Ureter (tissue), 1 donor: ENCODE measurements around the gene SDR42E2. TPM values are rescaled to one million over a fixed set of nuclear protein-coding genes. Genes with fewer than 3 reads are reported as not detected.
"Not testable (repeated sequence)": the region's sequence is repeated elsewhere in the genome, so short reads cannot be mapped to it uniquely, and the experiment has no call there.

Experiments
- DNase-seq: peaks from one replicate; pipeline ENCODE4 v3.0.0-alpha.2; 2020; ENCODE audit warnings: low spot score
- total RNA-seq: library from RNA; stranded (reverse); gene quantifications from one replicate; pipeline ENCODE4 v1.2.4, GENCODE V29; 2023
- donor health status: DM: yes; HTN: yes; CAD: no.

Gene SDR42E2
- total RNA-seq, 1 donor from 2014 or later: 0.18 TPM

GRCh38 chr16:22161401-22161800 lies 905 bp upstream of the SDR42E2 start:
- DNase-seq: no peak

GRCh38 chr16:22162656-22163009 lies 327 bp downstream of the SDR42E2 start:
- DNase-seq: no peak

GRCh38 chr16:22163806-22164205 lies 1.5 kb downstream of the SDR42E2 start:
- DNase-seq: no peak

GRCh38 chr16:22164482-22164881 lies 2.2 kb downstream of the SDR42E2 start:
- no peak for DNase-seq

- DNase-seq: no peak
Measured at GRCh38 chr16:22165508-22166285, 3.4 kb downstream of the SDR42E2 start.

GRCh38 chr16:22171953-22172352 lies 9.6 kb downstream of the SDR42E2 start:
- no peak for DNase-seq

- not testable (repeated sequence) for DNase-seq
Measured at GRCh38 chr16:22172642-22173041, 10.3 kb downstream of the SDR42E2 start.

GRCh38 chr16:22174642-22175041 lies 12.3 kb downstream of the SDR42E2 start:
- no peak for DNase-seq

GRCh38 chr16:22177968-22178930 lies 15.9 kb downstream of the SDR42E2 start:
- DNase-seq: no peak

GRCh38 chr16:22181426-22181825 lies 19.1 kb downstream of the SDR42E2 start:
- DNase-seq: no peak

- no peak for DNase-seq
Measured at GRCh38 chr16:22181843-22182242, 19.5 kb downstream of the SDR42E2 start.

- no peak for DNase-seq
Measured at GRCh38 chr16:22183335-22183734, 21.0 kb downstream of the SDR42E2 start.

- no peak for DNase-seq
Measured at GRCh38 chr16:22183901-22184614, 21.8 kb downstream of the SDR42E2 start.

GRCh38 chr16:22184615-22184968 lies 22.3 kb downstream of the SDR42E2 start:
- no peak for DNase-seq

GRCh38 chr16:22186517-22186916 lies 24.2 kb downstream of the SDR42E2 start:
- DNase-seq: no peak

GRCh38 chr16:22188267-22188594 lies 25.9 kb downstream of the SDR42E2 start:
- DNase-seq: no peak

GRCh38 chr16:22188595-22189442 lies 26.5 kb downstream of the SDR42E2 start:
- peak; percentile 87 for DNase-seq

GRCh38 chr16:22189473-22190080 lies 27.3 kb downstream of the SDR42E2 start:
- peak; percentile 67 for DNase-seq

GRCh38 chr16:22190081-22190775 lies 27.9 kb downstream of the SDR42E2 start:
- DNase-seq: peak; percentile 87

GRCh38 chr16:22190776-22191531 lies 28.6 kb downstream of the SDR42E2 start:
- peak; percentile 100 for DNase-seq
